ENCODE results near the gene OSBP2. TPM values are rescaled to one million over a fixed set of nuclear protein-coding genes. Genes with fewer than 3 reads are reported as not detected.

OSBP2 gene
- total and polyA plus RNA-seq, 2 of the 13 experiments (the other 11 are each of a cell fraction or from before 2014, with no cell fraction given): 5.0 to 7.7 TPM

- TF ChIP-seq ARID5B (CRISPR knock-in tag; IDR thresholded peaks at IDR 0.05): peak; percentile 90
- no peak; the same call in 1 of the 2 replicates for TF ChIP-seq ZNF460 (CRISPR knock-in tag; IDR thresholded peaks at IDR 0.05; ENCODE audit: borderline replicate concordance)
- TF ChIP-seq ZNF674 (CRISPR knock-in tag; IDR thresholded peaks at IDR 0.05; ENCODE audit: low read depth): peak; percentile 90; the same call in 1 of the 2 replicates
- TF ChIP-seq ISL2 (CRISPR knock-in tag; IDR thresholded peaks at IDR 0.05): peak; percentile 94
- TF ChIP-seq RORA (CRISPR knock-in tag; IDR thresholded peaks at IDR 0.05): no peak
- TF ChIP-seq ZNF776 (CRISPR knock-in tag; IDR thresholded peaks at IDR 0.05): peak; percentile 99
- TF ChIP-seq ZNF451 (CRISPR knock-in tag; IDR thresholded peaks at IDR 0.05): peak; percentile 99
- no peak for TF ChIP-seq MBNL3 (CRISPR knock-in tag; conservative IDR thresholded peaks at IDR 0.05)
- TF ChIP-seq ZNF44 (CRISPR knock-in tag; IDR thresholded peaks at IDR 0.05): peak; percentile 84; the same call in 1 of the 2 replicates
- peak; percentile 96 for TF ChIP-seq ZSCAN5A (CRISPR knock-in tag; IDR thresholded peaks at IDR 0.05; ENCODE audit: borderline replicate concordance)
- peak; percentile 45 for TF ChIP-seq CTCF (CRISPR knock-in tag; IDR thresholded peaks at IDR 0.05)
- peak; percentile 83; the same call in 1 of the 2 replicates for TF ChIP-seq XBP1 (CRISPR knock-in tag; IDR thresholded peaks at IDR 0.05)
- peak; percentile 93; the same call in 1 of the 2 replicates for TF ChIP-seq KLF9 (CRISPR knock-in tag; IDR thresholded peaks at IDR 0.05; ENCODE audit: low read depth)
- no peak for TF ChIP-seq KLF13 (CRISPR knock-in tag; IDR thresholded peaks at IDR 0.05)
- peak; percentile 72 for TF ChIP-seq SKIL (CRISPR knock-in tag; IDR thresholded peaks at IDR 0.05; ENCODE audit: borderline replicate concordance)
- peak; percentile 99 for TF ChIP-seq ZNF431 (CRISPR knock-in tag; IDR thresholded peaks at IDR 0.05; ENCODE audit: borderline replicate concordance, low read depth)
Measured at GRCh38 chr22:30802202-30803166, 107.8 kb downstream of the OSBP2 start (continued).
